ENCODE data around the gene ERMN. TPM values are rescaled to one million over a fixed set of nuclear protein-coding genes. Genes with fewer than 3 reads are reported as not detected.
"Not testable (repeated sequence)": the region's sequence is repeated elsewhere in the genome, so short reads cannot be mapped to it uniquely, and the experiment has no call there.

The ERMN gene
- total RNA-seq, 1 donor from 2014 or later, result 0.62 TPM

DNA sequence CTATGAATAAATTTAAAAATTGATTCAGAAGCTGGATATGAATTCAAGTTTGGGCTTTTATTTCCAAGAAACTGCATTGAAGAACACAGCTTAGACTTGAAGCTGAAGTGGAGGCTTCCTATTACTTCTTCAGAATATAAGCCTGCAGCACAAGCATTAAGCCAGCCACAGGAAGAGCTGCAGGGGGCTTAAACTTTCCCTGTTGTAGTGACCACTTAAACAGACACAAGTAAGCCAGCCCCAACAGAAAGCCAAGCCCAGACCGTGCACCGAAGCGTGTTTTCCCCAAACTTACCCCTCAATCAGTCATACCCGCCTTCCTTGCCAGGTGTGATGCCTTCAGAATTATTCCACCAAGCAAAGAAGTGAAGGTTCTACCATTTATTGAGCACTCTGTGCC, 28.7 kb downstream of the ERMN start:
- no peak for DNase-seq (ENCODE audit: low read depth)

DNA sequence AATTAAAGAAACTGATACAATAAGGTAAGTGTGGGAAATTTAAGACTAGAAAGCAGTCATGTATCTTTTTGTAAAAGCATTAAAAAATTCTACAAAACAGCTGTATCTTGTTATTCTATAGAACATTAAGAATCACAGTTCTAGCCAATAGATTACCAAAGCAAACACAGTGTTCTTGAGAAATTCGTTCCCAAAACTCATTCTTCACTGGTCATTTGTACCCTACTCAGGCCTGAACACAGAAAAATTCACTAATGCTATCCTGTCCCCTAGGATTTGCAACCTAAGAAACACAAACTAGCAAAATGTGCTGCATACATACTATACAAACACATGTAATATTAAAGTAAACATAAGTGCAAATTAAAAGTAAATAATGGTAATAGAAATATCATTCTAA, 29.1 kb downstream of the ERMN start:
- no peak for DNase-seq (ENCODE audit: low read depth)

DNA sequence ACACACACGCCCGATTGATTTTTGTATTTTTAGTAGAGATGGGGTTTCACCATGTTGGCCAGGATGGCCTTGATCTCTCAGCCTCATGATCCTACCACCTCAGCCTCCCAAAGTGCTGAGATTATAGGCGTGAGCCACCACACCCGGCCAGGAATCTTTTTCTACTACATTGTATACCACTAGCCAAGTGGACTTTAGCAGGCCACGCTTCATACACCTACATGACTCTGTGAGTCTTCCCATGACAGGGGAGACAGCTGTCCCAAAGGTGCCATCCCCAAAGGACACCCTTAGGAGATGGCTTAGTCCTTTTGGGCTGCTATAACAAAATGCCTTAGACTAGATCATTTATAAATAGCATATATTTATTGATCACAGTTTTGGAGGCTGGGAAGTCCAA, 32.8 kb downstream of the ERMN start:
- DNase-seq (ENCODE audit: low read depth), result no peak

DNA sequence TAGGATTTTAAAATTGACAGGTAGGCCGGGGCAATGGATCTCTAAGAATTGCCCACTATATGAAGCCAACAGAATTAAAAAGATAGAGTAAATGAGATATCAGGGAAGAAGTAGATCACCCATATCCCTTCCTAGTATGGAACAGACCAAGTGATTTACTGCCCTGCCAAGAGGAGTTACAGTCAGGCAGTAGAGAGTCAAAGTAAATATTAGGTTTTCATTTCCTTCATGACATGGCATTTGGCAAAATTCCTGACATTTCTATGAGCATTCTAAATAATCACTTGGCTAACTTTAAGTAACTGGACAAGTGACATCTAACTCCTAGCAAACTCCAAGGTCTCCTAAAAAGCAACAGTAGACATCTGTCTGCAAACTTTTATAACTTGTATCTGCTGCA, 34.6 kb downstream of the ERMN start:
- no peak for DNase-seq (ENCODE audit: low read depth)

DNA sequence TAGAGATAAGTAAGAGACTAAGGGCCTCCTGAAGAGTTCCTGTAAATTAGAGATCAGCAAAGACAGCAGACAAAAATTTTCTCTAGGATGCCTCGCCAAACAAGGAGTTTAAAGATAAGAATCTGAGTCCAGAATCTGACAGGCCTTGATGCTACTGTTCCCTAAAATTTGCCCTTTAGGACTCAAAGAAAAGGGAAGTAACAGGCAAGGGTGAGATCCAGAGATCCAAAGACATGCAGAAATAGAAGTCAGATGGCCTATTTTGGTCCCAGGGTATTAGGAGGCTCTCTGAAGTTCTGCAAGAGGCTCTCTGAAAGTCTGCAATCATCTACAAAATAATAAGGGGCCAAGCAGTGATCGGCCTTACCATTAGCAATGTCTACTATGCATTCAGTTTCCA, 35.1 kb downstream of the ERMN start:
- DNase-seq (ENCODE audit: low read depth), result no peak

DNA sequence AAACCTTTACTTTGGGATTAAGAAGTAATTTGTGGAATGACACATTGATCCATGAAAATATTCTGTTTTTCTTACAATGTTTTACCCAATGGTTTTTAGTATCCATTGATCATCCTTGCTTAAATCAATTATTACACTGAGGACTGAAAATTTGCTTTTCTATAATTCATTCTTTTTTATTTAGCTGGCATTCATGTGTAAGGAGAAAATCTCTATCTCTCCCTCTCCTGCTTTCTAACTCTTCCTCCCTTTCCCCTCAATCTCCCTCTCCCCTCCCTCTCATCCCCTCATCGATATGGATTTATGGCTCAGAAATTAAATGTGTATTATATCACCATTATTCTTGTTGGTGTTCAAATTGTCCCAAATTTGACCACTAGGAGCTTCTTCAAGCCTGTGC, 38.5 kb downstream of the ERMN start:
- no peak for DNase-seq (ENCODE audit: low read depth)

DNA sequence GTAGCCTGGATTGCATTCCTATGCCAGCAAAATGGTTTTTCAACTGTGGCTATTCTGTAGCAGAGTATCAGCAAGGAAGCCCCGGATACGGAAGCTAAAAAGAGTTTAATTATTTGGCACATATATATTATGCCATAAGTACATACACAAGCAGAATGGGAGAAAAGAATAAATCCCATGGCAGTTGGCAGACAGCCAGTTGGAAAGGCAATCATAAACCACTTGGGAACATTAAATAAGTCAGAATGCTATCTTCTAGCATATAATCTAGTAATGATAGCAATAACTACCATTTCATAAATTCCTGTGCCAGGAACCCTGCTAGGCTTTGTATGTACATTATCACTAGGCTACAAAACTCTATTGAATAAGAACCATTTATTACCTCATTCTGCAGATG, 42.2 kb downstream of the ERMN start:
- DNase-seq (ENCODE audit: low read depth), result no peak

DNA sequence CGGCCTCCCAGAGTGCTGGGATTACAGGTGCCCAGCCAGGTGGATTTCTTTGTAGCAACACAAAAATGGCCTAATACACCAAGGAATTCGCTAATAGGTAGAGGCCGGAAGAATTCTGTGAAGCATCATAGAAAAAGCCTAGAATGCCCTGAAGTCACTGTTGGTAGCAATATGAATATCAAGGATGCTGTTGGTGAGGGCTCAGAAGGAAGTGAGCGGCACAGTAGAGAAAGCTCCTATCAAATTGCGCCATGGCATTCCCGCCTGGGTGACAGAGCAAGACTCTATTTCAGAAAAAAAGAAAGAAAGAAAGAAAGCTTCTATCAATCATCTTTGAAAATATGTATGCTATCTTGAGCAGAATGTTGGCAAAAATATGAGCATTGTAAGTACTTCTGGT, 44.3 kb downstream of the ERMN start:
- no peak for DNase-seq (ENCODE audit: low read depth)

DNA sequence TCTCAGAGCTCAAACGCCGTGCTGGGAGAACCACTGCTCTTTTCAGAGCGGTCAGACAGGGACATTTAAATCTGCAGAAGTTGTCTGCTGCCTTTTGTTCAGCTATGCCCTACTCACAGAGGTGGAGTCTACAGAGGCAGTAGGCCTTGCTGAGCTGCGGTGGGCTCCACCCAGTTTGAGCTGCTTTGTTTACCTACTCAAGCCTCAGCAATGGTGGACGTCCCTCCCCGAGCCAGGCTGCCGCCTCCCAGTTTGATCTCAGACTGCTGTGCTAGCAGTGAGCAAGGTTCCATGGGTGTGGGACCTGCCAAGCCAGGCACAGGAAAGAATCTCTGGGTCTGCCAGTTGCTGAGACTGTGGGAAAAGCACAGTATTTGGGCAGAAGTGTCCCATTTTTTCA, 46.3 kb downstream of the ERMN start:
- not testable (repeated sequence) for DNase-seq (ENCODE audit: low read depth)

DNA sequence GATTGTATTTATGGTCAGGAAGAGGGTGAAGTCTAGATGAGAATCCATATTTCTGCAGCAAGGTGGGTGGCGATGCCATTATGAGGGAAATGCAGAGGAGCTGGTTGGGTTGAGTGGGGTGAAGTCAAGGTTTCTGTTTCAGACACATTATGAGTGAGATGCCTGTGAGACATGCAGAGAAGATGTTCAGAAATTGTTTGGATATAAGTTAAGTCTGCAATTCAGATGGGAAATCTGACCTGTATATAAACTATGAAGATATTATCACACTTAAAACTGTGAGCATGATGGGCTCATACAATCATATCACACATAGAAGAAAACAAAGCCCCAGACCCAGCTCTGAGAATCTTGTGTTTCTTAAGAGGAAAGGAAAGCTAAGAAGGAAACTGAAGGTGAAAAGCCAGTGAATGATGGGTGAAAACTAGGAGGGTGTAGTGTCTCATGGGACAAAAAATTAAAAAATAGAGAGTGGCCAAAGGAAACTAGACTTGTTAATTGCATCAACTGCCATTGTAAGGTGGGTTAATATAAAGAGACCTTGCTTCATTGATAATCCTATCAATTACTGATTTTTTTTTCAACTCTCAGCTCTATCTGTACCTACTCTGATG, 53.9 kb downstream of the ERMN start:
- DNase-seq (ENCODE audit: low read depth), result no peak

DNA sequence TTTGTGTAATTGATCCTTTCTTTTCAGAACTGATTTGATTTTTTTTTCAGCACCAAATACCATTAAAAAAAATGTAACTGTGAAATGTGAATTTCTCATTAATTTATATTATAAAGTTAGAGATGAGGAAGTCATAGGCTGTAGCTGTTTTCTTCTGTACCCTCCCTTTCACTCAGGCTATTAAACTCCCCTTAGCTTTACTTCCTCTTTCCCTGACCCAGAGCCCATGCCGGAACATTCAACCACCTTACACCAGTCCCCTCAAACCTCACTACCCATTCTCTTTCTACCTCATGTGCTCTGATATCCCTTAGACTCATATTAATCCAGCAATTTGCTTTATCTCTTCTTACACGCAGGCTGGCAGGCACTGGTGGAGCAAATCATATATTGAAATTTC, 55.7 kb downstream of the ERMN start:
- DNase-seq (ENCODE audit: low read depth), result no peak

DNA sequence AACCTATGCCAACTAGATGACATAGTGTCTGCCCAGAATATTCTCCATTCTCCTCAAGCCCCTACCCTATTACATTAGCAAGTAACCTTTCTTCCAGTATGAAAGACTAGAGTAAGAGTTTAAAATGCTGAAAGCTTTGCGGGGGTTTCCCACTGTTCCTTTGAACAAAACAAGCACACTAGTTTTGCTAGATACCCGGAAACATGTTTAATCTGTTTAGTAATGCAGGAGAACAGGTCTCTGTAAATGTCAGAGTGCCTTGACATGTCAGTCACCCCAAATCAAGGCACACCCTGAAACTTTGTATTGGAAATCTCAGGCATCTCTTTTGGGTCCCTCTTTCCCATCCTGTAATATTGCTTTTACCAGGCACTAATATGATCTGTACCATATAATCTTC, 56.6 kb downstream of the ERMN start:
- no peak for DNase-seq (ENCODE audit: low read depth)

Other genes starting within 250 kb of the ERMN start
- 25.6 and 27.1 TPM in 2 replicates for gene GALNT5, start 68.1 kb downstream of the ERMN start, total RNA-seq
- gene CYTIP, start 118.3 kb upstream of the ERMN start, total RNA-seq, result 1.9 and 2.4 TPM in 2 replicates

Data from myocyte (in vitro differentiated cells).